Transverse colon (tissue), 3 donors: ENCODE data around the gene EFNB3.

Experiments used
- EP300 ChIP-seq: sonication (generic); formaldehyde crosslinking; IDR thresholded peaks from one replicate; pipeline ENCODE4 v1.6.1; 2017; ENCODE audit warnings: antibody characterized with exemption, low read depth
- TF ChIP-seq, protein P1 (sequence below), 5 experiments: fragments of 200-600 bp in 3 of 5; fragments of 450-650 bp in 2 of 5; sonication (generic) in 3 of 5; IDR thresholded peaks; 1 replicate in 2 of 5; 2 replicates in 3 of 5; pipeline ENCODE4 v1.5.1; 2016 to 2017; ENCODE audit warnings: antibody characterized with exemption in 5 of 5, inconsistent platforms in 3 of 5, mild to moderate bottlenecking in 2 of 5, moderate library complexity in 1 of 5

DNA sequence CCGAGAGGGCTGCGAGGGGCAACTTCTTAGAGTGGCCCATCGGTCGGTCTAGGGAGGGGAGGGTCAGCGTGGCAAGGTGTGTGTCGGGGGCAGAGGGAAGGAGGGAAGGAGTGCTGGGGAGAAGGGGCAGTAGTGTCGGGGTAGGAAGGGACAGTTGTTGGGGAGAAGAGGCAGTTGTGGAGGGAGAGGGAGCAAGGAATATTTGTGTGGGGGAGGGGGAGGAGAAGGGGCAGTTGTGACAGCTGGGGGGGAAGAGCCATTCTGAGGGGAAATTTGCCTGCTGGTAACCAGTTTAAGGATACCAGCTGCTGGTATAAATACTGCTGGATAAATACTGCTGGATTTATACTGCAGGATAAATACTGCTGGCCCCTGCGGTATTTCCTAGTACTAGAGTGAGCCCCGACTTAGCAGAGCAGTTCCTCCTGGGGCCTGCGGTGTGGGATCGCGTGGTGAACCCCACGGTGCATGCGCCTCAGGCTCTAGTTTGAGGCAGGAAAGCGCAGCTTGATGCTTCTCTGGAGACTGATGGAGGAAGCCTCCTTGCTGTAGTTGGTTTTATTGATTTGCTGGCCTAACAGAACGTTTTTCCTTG is 12.9 kb downstream of the EFNB3 start:
- TF ChIP-seq, protein P1, sequence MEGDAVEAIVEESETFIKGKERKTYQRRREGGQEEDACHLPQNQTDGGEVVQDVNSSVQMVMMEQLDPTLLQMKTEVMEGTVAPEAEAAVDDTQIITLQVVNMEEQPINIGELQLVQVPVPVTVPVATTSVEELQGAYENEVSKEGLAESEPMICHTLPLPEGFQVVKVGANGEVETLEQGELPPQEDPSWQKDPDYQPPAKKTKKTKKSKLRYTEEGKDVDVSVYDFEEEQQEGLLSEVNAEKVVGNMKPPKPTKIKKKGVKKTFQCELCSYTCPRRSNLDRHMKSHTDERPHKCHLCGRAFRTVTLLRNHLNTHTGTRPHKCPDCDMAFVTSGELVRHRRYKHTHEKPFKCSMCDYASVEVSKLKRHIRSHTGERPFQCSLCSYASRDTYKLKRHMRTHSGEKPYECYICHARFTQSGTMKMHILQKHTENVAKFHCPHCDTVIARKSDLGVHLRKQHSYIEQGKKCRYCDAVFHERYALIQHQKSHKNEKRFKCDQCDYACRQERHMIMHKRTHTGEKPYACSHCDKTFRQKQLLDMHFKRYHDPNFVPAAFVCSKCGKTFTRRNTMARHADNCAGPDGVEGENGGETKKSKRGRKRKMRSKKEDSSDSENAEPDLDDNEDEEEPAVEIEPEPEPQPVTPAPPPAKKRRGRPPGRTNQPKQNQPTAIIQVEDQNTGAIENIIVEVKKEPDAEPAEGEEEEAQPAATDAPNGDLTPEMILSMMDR (IDR thresholded peaks at IDR 0.05) = no peak
- no peak for TF ChIP-seq EP300
